A673 (cell line): Measurements from ENCODE around the gene ARHGAP26. TPM values are rescaled to one million over a fixed set of nuclear protein-coding genes. Genes with fewer than 3 reads are reported as not detected.

Experiments
- BruUV-seq: library from RNA; stranded (reverse); fragments of 400-500 nt; replicated peaks from 2 replicates; lab custom pipeline; 2021; lab: Mats Ljungman, UMichigan
- CTCF ChIA-PET: fragments of 300-600 bp; sonication (Branson Sonifier 250); formaldehyde crosslinking; loops from one replicate; lab custom pipeline; 2022; ENCODE audit warnings: antibody characterized with exemption; lab: Charles Lee
- POLR2A ChIA-PET: fragments of 300-600 bp; sonication (Branson Sonifier 250); formaldehyde crosslinking; loops from one replicate; lab custom pipeline; 2022; ENCODE audit warnings: antibody characterized with exemption; ENCODE audit not compliant: low non-redundant PET; lab: Charles Lee
- DNase-seq: peaks from one replicate; pipeline ENCODE4 v3.0.0-alpha.2; 2015; ENCODE audit warnings: low spot score
- H3K27ac ChIP-seq: fragments of 200-600 bp; sonication (generic); 2 replicates; pipeline ENCODE4 v1.5.1; 2016; ENCODE audit warnings: mixed run types, low read depth, mild to moderate bottlenecking, mixed read lengths, antibody characterized with exemption, low read length; ENCODE audit not compliant: poor library complexity, severe bottlenecking
- H3K27me3 ChIP-seq: fragments of 200-600 bp; sonication (generic); replicated peaks from 2 replicates; pipeline ENCODE4 v1.6.1; 2017; ENCODE audit warnings: mixed run types, low read depth, mild to moderate bottlenecking, mixed read lengths, antibody characterized with exemption, low read length; ENCODE audit not compliant: insufficient read depth, poor library complexity
- H3K36me3 ChIP-seq: fragments of 200-600 bp; sonication (generic); 2 replicates; pipeline ENCODE4 v1.6.1; 2016; ENCODE audit warnings: mixed run types, mild to moderate bottlenecking, mixed read lengths, antibody characterized with exemption, low read length; ENCODE audit not compliant: insufficient read depth, poor library complexity, severe bottlenecking
- H3K4me1 ChIP-seq: fragments of 200-600 bp; sonication (generic); 2 replicates; pipeline ENCODE4 v1.6.1; 2017; ENCODE audit warnings: mixed run types, mild to moderate bottlenecking, mixed read lengths, antibody characterized with exemption, low read length; ENCODE audit not compliant: insufficient read depth, poor library complexity, severe bottlenecking
- H3K4me3 ChIP-seq: fragments of 200-600 bp; sonication (generic); 2 replicates; pipeline ENCODE4 v1.5.1; 2016; ENCODE audit warnings: low read depth, mixed run types, mild to moderate bottlenecking, mixed read lengths, low read length; ENCODE audit not compliant: poor library complexity, severe bottlenecking
- H3K9me3 ChIP-seq: fragments of 200-600 bp; sonication (generic); 2 replicates; pipeline ENCODE4 v1.6.1; 2016; ENCODE audit warnings: mixed run types, low read depth, mild to moderate bottlenecking, mixed read lengths, antibody characterized with exemption, low read length; ENCODE audit not compliant: poor library complexity, severe bottlenecking
- EZH2 ChIP-seq: fragments of 200-600 bp; sonication (generic); IDR thresholded peaks from 2 replicates; pipeline ENCODE4 v1.6.1; 2017; ENCODE audit warnings: borderline replicate concordance, low read depth, mild to moderate bottlenecking, mixed read lengths, antibody characterized with exemption, low read length; ENCODE audit not compliant: poor library complexity, severe bottlenecking
- intact Hi-C: fragments of 100-400 bp; cut with micrococcal nuclease; formaldehyde crosslinking; loops from one replicate; pipeline ENCODE4 v1.10.0; 2022; ENCODE audit not compliant: unreplicated experiment
- total RNA-seq: library from RNA; stranded (reverse); gene quantifications from 2 replicates; pipeline ENCODE4 v1.2.3, GENCODE V29; 2021
- TF ChIP-seq, protein P1 (sequence below): fragments of 300-800, 200-600 bp; sonication (generic); conservative IDR thresholded peaks from 2 replicates; pipeline ENCODE4 v1.5.1; 2017; ENCODE audit warnings: low read depth, mild to moderate bottlenecking, antibody characterized with exemption, low read length, moderate library complexity, mixed read lengths

The ARHGAP26 gene
- total RNA-seq, 1 experiment from 2014 or later, result 25.5 TPM

DNA sequence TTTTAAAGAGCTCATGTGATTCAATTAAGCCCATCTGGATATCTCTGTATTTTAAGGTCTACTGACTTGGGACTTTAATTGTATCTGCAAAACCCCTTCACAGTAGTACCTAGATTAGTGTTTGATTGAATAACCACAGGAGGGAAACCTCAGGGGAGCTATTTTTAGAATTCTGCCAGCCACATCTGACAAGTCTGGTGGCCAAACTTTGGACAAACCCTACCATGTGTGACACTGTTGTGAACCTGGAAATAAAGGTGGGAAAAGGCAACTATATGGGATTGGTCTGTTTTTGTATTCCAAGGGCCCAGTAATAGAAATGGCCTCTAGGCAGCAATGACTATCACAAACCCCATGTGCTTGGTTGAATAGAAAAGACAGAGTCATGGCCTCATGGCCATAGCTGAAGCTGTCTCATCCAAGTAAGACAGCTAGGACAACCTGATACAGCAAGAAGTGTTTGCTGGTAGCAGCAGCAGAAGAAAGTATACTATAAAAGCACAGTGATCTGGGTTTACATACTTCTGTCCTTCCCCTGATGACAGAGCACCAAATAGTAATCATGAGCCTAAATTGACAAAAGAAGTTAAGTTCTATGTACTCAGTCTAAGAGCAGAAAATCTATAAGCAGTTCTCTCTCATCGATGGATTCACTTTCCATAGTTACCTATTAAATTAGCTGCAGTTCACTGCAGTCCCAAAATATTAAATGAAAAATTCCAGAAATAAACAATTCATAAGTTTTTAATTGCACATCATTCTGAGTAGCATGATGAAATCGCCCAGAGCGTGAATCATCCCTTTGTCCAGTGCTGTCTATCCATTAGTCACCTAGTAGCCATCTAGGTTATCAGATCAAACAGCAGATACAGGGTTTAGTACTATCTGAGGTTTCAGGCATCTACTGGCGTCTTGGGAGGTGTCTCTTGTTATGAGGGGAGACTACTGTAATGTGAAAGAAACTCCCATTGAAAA is 189.8 kb downstream of the ARHGAP26 start:
- Histone ChIP-seq H3K4me3 (no peak overlapping the region), H3K27ac (no peak overlapping the region), H3K36me3 (no peaks in the 10 kb centered on the region), H3K27me3 (no peaks in the 10 kb centered on the region), H3K9me3 (no peaks in the 10 kb centered on the region), H3K4me1 (no peaks in the 10 kb centered on the region)
- no peak for DNase-seq
- no TSS peak for BruUV-seq
- intact Hi-C loops, result no loop called here
- TF ChIP-seq, protein P1, sequence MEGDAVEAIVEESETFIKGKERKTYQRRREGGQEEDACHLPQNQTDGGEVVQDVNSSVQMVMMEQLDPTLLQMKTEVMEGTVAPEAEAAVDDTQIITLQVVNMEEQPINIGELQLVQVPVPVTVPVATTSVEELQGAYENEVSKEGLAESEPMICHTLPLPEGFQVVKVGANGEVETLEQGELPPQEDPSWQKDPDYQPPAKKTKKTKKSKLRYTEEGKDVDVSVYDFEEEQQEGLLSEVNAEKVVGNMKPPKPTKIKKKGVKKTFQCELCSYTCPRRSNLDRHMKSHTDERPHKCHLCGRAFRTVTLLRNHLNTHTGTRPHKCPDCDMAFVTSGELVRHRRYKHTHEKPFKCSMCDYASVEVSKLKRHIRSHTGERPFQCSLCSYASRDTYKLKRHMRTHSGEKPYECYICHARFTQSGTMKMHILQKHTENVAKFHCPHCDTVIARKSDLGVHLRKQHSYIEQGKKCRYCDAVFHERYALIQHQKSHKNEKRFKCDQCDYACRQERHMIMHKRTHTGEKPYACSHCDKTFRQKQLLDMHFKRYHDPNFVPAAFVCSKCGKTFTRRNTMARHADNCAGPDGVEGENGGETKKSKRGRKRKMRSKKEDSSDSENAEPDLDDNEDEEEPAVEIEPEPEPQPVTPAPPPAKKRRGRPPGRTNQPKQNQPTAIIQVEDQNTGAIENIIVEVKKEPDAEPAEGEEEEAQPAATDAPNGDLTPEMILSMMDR, result no peak
- TF ChIP-seq EZH2, result no peak
- ChIA-PET POLR2A (no interaction called here), CTCF (no interaction called here)

- Histone ChIP-seq H3K4me1 (no peaks in the 10 kb centered on the region), H3K27me3 (no peaks in the 10 kb centered on the region), H3K27ac (no peak overlapping the region), H3K4me3 (no peak overlapping the region), H3K36me3 (no peaks in the 10 kb centered on the region), H3K9me3 (no peaks in the 10 kb centered on the region)
- ChIA-PET CTCF (no interaction called here), POLR2A (no interaction called here)
- DNase-seq, result no peak
- TF ChIP-seq, protein P1, result no peak
- TF ChIP-seq EZH2, result no peak
- no TSS peak for BruUV-seq
- intact Hi-C loops, result no loop called here
These were observed 191.4 kb downstream of the ARHGAP26 start for GRCh38 chr5:142961440-142962173.

- ChIA-PET POLR2A (no interaction called here), CTCF (no interaction called here)
- H3K4me1 ChIP-seq, result no peaks in the 10 kb centered on the region
- BruUV-seq, result no TSS peak
- no peak overlapping the region for H3K27ac ChIP-seq
- H3K9me3 ChIP-seq, result no peaks in the 10 kb centered on the region
- no peak for TF ChIP-seq EZH2
- TF ChIP-seq, protein P1, result no peak
- H3K36me3 ChIP-seq, result no peaks in the 10 kb centered on the region
- DNase-seq, result no peak
- no peaks in the 10 kb centered on the region for H3K27me3 ChIP-seq
- intact Hi-C loops, result no loop called here
- H3K4me3 ChIP-seq, result no peak overlapping the region
These were observed 192.0 kb downstream of the ARHGAP26 start for GRCh38 chr5:142962174-142962533.
